ENCODE results near the gene TXK.

- TF ChIP-seq, protein P1, sequence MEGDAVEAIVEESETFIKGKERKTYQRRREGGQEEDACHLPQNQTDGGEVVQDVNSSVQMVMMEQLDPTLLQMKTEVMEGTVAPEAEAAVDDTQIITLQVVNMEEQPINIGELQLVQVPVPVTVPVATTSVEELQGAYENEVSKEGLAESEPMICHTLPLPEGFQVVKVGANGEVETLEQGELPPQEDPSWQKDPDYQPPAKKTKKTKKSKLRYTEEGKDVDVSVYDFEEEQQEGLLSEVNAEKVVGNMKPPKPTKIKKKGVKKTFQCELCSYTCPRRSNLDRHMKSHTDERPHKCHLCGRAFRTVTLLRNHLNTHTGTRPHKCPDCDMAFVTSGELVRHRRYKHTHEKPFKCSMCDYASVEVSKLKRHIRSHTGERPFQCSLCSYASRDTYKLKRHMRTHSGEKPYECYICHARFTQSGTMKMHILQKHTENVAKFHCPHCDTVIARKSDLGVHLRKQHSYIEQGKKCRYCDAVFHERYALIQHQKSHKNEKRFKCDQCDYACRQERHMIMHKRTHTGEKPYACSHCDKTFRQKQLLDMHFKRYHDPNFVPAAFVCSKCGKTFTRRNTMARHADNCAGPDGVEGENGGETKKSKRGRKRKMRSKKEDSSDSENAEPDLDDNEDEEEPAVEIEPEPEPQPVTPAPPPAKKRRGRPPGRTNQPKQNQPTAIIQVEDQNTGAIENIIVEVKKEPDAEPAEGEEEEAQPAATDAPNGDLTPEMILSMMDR (IDR thresholded peaks at IDR 0.05), result no peak
- TF ChIP-seq POLR2A (IDR thresholded peaks at IDR 0.05), result no peak
Observed at GRCh38 chr4:48035952-48036351, 98.1 kb downstream of the TXK start.
